A549 (cell line): Measurements from ENCODE around the gene ENTR1. TPM values are rescaled to one million over a fixed set of nuclear protein-coding genes. Genes with fewer than 3 reads are reported as not detected.

Experiments used
- ATAC-seq, 2 experiments: fragments of 200-7000 bp in 1 of 2; fragments of >200 bp in 1 of 2; cut with Nextera tagmentation in 1 of 2; cut with Tn5 transposase in 1 of 2; 3 replicates each; pipeline versions ENCODE4 v1.8.0 to v1.9.1; 2018 to 2020; ENCODE audit warnings: mild to moderate bottlenecking in 1 of 2, moderate library complexity in 1 of 2
- CTCF ChIA-PET: fragments of 300-600 bp; sonication (Branson Sonifier 250); formaldehyde crosslinking; extraction: SDS; loops from one replicate; lab custom pipeline; 2021; ENCODE audit warnings: antibody characterized with exemption, inconsistent platforms; lab: Yijun Ruan, JAX
- POLR2A ChIA-PET: fragments of 350-600 bp; formaldehyde crosslinking; extraction: SDS; loops from one replicate; lab custom pipeline; 2021; ENCODE audit warnings: antibody characterized with exemption, inconsistent platforms; lab: Yijun Ruan, JAX
- DNase-seq, 2 experiments: peaks; one replicate each; pipeline versions ENCODE4 v3.0.0 to v3.0.0-alpha.2; 2011 to 2016; ENCODE audit warnings: low read depth in 1 of 2, low spot score in 1 of 2
- FAIRE-seq: peaks from 2 replicates; lab custom pipeline; 2011; peaks lifted over from hg19 to GRCh38; lab: Jason Lieb, UNC
- H3K27ac ChIP-seq, 2 experiments: fragments of >200 bp; sonication (Bioruptor Twin); formaldehyde crosslinking; 3 replicates each; pipeline ENCODE4 v1.5.1; 2016 to 2017
- H3K4me1 ChIP-seq: fragments of >200 bp; sonication (Bioruptor Twin); formaldehyde crosslinking; 3 replicates; pipeline ENCODE4 v1.6.1; 2016
- H3K4me2 ChIP-seq: fragments of >200 bp; sonication (Bioruptor Twin); formaldehyde crosslinking; 3 replicates; pipeline ENCODE4 v1.6.1; 2016
- H3K4me3 ChIP-seq: fragments of >200 bp; sonication (Bioruptor Twin); formaldehyde crosslinking; 3 replicates; pipeline ENCODE4 v1.5.1; 2016
- H3K9me3 ChIP-seq: fragments of >200 bp; sonication (Bioruptor Twin); formaldehyde crosslinking; 3 replicates; pipeline ENCODE4 v1.6.1; 2016
- CEBPB ChIP-seq, 2 experiments: fragments of >200 bp in 1 of 2; sonication (Bioruptor Twin) in 1 of 2; formaldehyde crosslinking in 1 of 2; IDR thresholded peaks; 2 replicates each; pipeline ENCODE4 v1.6.1; 2012 to 2016
- CHD2 ChIP-seq: fragments of 150-350 bp; IDR thresholded peaks from 2 replicates; pipeline ENCODE4 v1.6.1; 2014; ENCODE audit warnings: low read length; ENCODE audit not compliant: partially characterized antibody
- HEYL ChIP-seq: fragments of 250-450 bp; sonication (Bioruptor Pico); IDR thresholded peaks from 2 replicates; pipeline ENCODE4 v1.8.0; 2021; ENCODE audit warnings: mild to moderate bottlenecking, moderate library complexity
- HOXB13 ChIP-seq: fragments of 250-450 bp; sonication (Bioruptor Pico); IDR thresholded peaks from 2 replicates; pipeline ENCODE4 v1.5.0; 2020; ENCODE audit warnings: low read depth, mild to moderate bottlenecking, moderate library complexity
- JUNB ChIP-seq: fragments of >200 bp; sonication (Bioruptor Twin); formaldehyde crosslinking; IDR thresholded peaks from 2 replicates; pipeline ENCODE4 v1.6.1; 2016
- POLR2AphosphoS2 ChIP-seq: conservative IDR thresholded peaks from 2 replicates; pipeline ENCODE4 v1.6.1; 2012; ENCODE audit warnings: low read length, improper control_type of control experiment, inconsistent platforms
- RAD21 ChIP-seq, 2 experiments: fragments of >200 bp in 1 of 2; sonication (Bioruptor Twin) in 1 of 2; formaldehyde crosslinking in 1 of 2; IDR thresholded peaks in 1 of 2; conservative IDR thresholded peaks in 1 of 2; 2 replicates in 1 of 2; 3 replicates in 1 of 2; pipeline ENCODE4 v1.6.1; 2012 to 2018; ENCODE audit warnings: inconsistent platforms in 1 of 2
- TP53 ChIP-seq: fragments of 250-450 bp; sonication (Bioruptor Pico); IDR thresholded peaks from 2 replicates; pipeline ENCODE4 v1.5.0; 2021; ENCODE audit warnings: mild to moderate bottlenecking, moderate library complexity
- WGBS: methylation state at CpG from one replicate; pipeline ENCODE4 v1.1.6; 2017; ENCODE audit errors: missing lambda C conversion rate; 5-methylcytosine and 5-hydroxymethylcytosine counted together
- polyA plus RNA-seq, 4 experiments: library from polyadenylated mRNA; depleted of rRNA in 3 of 4; stranded (reverse); fragments of >200 nt; fragmentation: RNase III in 1 of 4; extraction: RNeasy Plus Mini Kit Qiagen cat#74134 plus additional on column Dnase treatment in 1 of 4; gene quantifications; 2 replicates in 3 of 4; 3 replicates in 1 of 4; pipeline ENCODE4 v1.2.3, GENCODE V29; 2011 to 2017
- TF ChIP-seq, protein P1 (sequence below): fragments of >200 bp; sonication (Bioruptor Twin); formaldehyde crosslinking; IDR thresholded peaks from 3 replicates; pipeline ENCODE4 v1.5.1; 2016
- TF ChIP-seq, protein P2 (sequence below): fragments of 250-450 bp; sonication (Bioruptor Pico); IDR thresholded peaks from 2 replicates; pipeline ENCODE4 v1.5.0; 2021; ENCODE audit warnings: mild to moderate bottlenecking, moderate library complexity, borderline replicate concordance
- TF ChIP-seq, protein P3 (sequence below): fragments of 200-600 bp; sonication (generic); IDR thresholded peaks from 2 replicates; pipeline ENCODE4 v1.6.1; 2016; ENCODE audit warnings: antibody characterized with exemption, mild to moderate bottlenecking, moderate library complexity
- TF ChIP-seq, protein P4 (sequence below): IDR thresholded peaks from 2 replicates; pipeline ENCODE4 v1.6.1; 2012; ENCODE audit warnings: low read depth, borderline replicate concordance
- TF ChIP-seq, protein P5 (sequence below): IDR thresholded peaks from 2 replicates; pipeline ENCODE4 v1.6.1; 2012

Gene ENTR1
- polyA plus RNA-seq, 2 of the 4 experiments (the other 2 are of a cell fraction) = 63.8 to 75.8 TPM

DNA sequence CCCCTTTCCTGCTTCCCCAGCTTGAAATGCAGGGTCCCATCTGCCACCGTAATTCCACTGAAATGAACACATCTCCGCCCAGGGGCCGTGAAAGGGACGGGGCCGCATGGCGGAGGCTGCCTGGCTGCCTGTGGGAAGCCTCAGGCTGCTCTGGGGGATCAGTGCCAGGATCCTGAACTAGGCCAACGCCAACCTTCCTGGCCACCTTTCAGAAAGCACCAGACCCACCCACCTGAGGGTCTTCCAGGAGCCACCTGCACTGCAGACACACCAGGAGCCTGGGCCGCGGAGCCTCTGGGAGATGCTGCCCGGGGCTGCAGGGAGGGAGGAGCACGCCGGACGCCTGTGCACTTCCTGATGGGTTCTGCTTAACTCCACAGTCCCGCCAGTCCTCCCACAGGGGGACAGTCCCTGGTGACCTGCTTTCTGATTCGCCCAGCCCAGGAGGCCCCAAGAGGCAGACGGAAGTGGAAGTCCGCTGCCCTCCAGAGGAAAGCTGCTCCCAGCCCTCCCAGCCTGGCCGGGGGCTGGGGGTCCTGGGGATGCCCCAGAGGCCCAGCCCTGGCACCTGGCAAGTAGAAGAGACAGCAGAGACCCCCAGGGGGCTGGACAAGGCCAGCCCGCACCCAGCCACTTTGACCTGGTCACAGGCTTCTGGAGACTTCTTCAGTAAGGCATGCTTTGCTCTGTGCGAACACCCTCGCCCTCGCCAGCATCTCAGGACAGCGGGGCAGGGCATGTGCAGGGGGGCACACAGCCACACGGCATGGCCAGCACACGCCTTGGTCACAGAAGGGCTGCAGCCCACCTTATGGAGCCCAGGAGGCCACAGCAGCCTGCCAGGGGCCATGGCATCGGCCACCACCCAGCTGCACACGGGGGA is 36.9 kb downstream of the ENTR1 start, which contains the start of gene CARD9:
TSS of gene CARD9 (minus strand) at position 370 of the 883 bp plus-strand sequence. CDS start 1,591 bp downstream, outside the sequence.
- 96% methylated on average over 21 of the region's 27 CpGs for WGBS
- POLR2A ChIA-PET = interaction anchor here (2.3 kb wide), 1 partner anchor 10 kb away, joined by 17 read pairs; the partner anchor contains the start of gene DNLZ
- FAIRE-seq (no peak), DNase-seq (no peak), ATAC-seq (no peak; a peak in 1 of 6 replicates)
- CTCF ChIA-PET = interaction anchor here (0.5 to 2.9 kb wide), 7 partner anchors 9 to 328 kb away, joined by 3 to 26 read pairs (median 4); partner anchors contain the start of genes DNLZ and SNAPC4
- Histone ChIP-seq H3K4me1 (peaks cover 12% of the 10 kb centered on the region), H3K4me3 (no peak within 1 kb of the TSS), H3K4me2 (peak within 1 kb of the TSS; percentile 39), H3K9me3 (no peaks in the 10 kb centered on the region), H3K27ac (peak within 1 kb of the TSS; percentile 54 to 76; a peak in 5 of 6 replicates)
- TF ChIP-seq, protein P1, sequence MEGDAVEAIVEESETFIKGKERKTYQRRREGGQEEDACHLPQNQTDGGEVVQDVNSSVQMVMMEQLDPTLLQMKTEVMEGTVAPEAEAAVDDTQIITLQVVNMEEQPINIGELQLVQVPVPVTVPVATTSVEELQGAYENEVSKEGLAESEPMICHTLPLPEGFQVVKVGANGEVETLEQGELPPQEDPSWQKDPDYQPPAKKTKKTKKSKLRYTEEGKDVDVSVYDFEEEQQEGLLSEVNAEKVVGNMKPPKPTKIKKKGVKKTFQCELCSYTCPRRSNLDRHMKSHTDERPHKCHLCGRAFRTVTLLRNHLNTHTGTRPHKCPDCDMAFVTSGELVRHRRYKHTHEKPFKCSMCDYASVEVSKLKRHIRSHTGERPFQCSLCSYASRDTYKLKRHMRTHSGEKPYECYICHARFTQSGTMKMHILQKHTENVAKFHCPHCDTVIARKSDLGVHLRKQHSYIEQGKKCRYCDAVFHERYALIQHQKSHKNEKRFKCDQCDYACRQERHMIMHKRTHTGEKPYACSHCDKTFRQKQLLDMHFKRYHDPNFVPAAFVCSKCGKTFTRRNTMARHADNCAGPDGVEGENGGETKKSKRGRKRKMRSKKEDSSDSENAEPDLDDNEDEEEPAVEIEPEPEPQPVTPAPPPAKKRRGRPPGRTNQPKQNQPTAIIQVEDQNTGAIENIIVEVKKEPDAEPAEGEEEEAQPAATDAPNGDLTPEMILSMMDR = no peak
- TF ChIP-seq RAD21 (conservative IDR thresholded peaks at IDR 0.05 in 1 of 2, IDR thresholded peaks at IDR 0.05 in 1 of 2) = no peak
- TF ChIP-seq TP53 (CRISPR knock-in tag) = no peak
- TF ChIP-seq, protein P2, sequence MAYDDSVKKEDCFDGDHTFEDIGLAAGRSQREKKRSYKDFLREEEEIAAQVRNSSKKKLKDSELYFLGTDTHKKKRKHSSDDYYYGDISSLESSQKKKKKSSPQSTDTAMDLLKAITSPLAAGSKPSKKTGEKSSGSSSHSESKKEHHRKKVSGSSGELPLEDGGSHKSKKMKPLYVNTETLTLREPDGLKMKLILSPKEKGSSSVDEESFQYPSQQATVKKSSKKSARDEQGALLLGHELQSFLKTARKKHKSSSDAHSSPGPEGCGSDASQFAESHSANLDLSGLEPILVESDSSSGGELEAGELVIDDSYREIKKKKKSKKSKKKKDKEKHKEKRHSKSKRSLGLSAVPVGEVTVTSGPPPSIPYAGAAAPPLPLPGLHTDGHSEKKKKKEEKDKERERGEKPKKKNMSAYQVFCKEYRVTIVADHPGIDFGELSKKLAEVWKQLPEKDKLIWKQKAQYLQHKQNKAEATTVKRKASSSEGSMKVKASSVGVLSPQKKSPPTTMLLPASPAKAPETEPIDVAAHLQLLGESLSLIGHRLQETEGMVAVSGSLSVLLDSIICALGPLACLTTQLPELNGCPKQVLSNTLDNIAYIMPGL (CRISPR knock-in tag) = no peak
- TF ChIP-seq, protein P3, sequence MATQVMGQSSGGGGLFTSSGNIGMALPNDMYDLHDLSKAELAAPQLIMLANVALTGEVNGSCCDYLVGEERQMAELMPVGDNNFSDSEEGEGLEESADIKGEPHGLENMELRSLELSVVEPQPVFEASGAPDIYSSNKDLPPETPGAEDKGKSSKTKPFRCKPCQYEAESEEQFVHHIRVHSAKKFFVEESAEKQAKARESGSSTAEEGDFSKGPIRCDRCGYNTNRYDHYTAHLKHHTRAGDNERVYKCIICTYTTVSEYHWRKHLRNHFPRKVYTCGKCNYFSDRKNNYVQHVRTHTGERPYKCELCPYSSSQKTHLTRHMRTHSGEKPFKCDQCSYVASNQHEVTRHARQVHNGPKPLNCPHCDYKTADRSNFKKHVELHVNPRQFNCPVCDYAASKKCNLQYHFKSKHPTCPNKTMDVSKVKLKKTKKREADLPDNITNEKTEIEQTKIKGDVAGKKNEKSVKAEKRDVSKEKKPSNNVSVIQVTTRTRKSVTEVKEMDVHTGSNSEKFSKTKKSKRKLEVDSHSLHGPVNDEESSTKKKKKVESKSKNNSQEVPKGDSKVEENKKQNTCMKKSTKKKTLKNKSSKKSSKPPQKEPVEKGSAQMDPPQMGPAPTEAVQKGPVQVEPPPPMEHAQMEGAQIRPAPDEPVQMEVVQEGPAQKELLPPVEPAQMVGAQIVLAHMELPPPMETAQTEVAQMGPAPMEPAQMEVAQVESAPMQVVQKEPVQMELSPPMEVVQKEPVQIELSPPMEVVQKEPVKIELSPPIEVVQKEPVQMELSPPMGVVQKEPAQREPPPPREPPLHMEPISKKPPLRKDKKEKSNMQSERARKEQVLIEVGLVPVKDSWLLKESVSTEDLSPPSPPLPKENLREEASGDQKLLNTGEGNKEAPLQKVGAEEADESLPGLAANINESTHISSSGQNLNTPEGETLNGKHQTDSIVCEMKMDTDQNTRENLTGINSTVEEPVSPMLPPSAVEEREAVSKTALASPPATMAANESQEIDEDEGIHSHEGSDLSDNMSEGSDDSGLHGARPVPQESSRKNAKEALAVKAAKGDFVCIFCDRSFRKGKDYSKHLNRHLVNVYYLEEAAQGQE = no peak
- TF ChIP-seq, protein P4, sequence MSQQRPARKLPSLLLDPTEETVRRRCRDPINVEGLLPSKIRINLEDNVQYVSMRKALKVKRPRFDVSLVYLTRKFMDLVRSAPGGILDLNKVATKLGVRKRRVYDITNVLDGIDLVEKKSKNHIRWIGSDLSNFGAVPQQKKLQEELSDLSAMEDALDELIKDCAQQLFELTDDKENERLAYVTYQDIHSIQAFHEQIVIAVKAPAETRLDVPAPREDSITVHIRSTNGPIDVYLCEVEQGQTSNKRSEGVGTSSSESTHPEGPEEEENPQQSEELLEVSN = no peak
- TF ChIP-seq POLR2AphosphoS2 = no peak
- TF ChIP-seq CHD2 = no peak
- no peak for TF ChIP-seq HOXB13 (CRISPR knock-in tag)

DNA sequence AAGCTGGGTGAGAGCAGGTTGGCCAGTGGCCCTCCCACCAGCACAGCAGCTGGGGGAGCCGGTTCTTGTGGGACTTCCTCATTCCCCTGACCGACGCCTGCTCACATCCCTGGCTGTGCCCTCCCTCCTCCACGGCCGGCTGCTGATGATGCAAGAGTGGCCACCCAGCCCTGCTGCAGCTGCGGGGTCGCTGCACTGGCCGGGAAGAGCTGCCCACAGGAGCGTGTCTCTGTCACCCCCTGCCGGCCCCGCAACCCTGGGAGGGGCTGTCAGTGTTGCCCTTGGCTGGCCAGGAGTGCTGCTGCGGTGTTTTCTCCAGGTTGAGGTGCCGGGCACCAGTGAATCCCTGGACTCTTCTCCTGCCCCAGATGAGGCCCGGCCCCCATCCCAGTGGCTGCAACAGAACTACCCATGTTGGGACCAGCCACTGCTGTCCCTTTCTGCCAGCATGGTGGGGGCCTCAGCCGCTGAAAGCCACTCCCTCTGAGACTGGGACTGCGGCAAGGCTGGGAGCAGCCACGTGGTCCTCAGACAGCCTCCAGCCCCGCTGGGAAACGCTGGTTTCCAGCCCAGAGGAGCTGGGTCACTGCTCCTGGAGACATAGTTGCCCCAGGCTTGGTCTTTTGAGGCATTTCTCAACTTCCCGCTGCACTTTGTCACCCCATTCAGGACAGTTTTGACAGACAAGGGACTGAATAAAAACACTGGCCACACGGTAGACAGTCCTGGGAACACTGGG is 37.7 kb downstream of the ENTR1 start:
- 35% methylated on average over 14 of the region's 21 CpGs for WGBS
- Histone ChIP-seq H3K4me3 (no peak overlapping the region), H3K4me2 (peak overlapping the region; percentile 39), H3K9me3 (no peaks in the 10 kb centered on the region), H3K4me1 (peaks cover 12% of the 10 kb centered on the region), H3K27ac (peak overlapping the region; percentile 54 to 76; a peak in 5 of 6 replicates)
- peak; percentile 17 to 44 for ATAC-seq
- POLR2A ChIA-PET = interaction anchor here (2.3 kb wide), 1 partner anchor 9 kb away, joined by 17 read pairs; the partner anchor contains the start of gene DNLZ
- TF ChIP-seq, protein P5, sequence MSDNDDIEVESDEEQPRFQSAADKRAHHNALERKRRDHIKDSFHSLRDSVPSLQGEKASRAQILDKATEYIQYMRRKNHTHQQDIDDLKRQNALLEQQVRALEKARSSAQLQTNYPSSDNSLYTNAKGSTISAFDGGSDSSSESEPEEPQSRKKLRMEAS = 0 out of 2 replicates have a peak, but pooled peaks have one; percentile 17
- peak in 1 of 2 experiments; percentile 52; a peak in 2 of 4 replicates for TF ChIP-seq CEBPB (IDR thresholded peaks at IDR 0.05)
- TF ChIP-seq RAD21 (conservative IDR thresholded peaks at IDR 0.05 in 1 of 2, IDR thresholded peaks at IDR 0.05 in 1 of 2) = no peak
- no peak for TF ChIP-seq HEYL
- no peak for TF ChIP-seq JUNB
- CTCF ChIA-PET = interaction anchor here (1.0 to 2.3 kb wide), 6 partner anchors 10 to 33 kb away, joined by 3 to 18 read pairs (median 4); partner anchors contain the start of gene DNLZ
- FAIRE-seq = no peak
- DNase-seq = peak in 1 of 2 experiments; percentile 51
